ENCODE results near the gene PARD6B. TPM values are rescaled to one million over a fixed set of nuclear protein-coding genes. Genes with fewer than 3 reads are reported as not detected.

PARD6B gene
- total RNA-seq, 1 experiment from 2014 or later, result 41.3 TPM

- H4K20me1 ChIP-seq (ENCODE audit: insufficient read depth), result no peaks in the 10 kb centered on the region
- H3K27ac ChIP-seq (ENCODE audit: low read depth, low read length), result no peak overlapping the region
- no peak overlapping the region for H3K4me2 ChIP-seq (ENCODE audit: low read length)
- CTCF ChIA-PET, result interaction anchor here (1.7 kb wide), 1 partner anchor 22 kb away, joined by 5 read pairs; the partner anchor contains the start of gene BCAS4
- no TSS peak for BruUV-seq (replicated peaks)
- no peak overlapping the region for H2AFZ ChIP-seq (ENCODE audit: low read depth, low read length, poor library complexity, severe bottlenecking)
- intact Hi-C loops (cut with micrococcal nuclease), result no loop called here
- H3K27me3 ChIP-seq (ENCODE audit: insufficient read depth, low read length), result no peaks in the 10 kb centered on the region
- DNase-seq (ENCODE audit: low read depth, low spot score), result no peak
- H3K4me1 ChIP-seq (ENCODE audit: control insufficient read depth in 1 of 2, insufficient read depth in 2 of 2, low read length in 2 of 2), result peaks cover 0 to 19% of the 10 kb centered on the region in 2 experiments; a peak in 1 of 4 replicates
- H3K9ac ChIP-seq (ENCODE audit: low read length), result no peak overlapping the region
- RAD21 ChIA-PET (ENCODE audit: low non-redundant PET in 1 of 2, low total read pairs in 2 of 2, uncharacterized antibody in 2 of 2, unreplicated experiment in 2 of 2), result interaction anchor here in 1 of 2 experiments (0.7 kb wide), 1 partner anchor 22 kb away, joined by 4 read pairs; the partner anchor contains the start of gene BCAS4
- H3K4me3 ChIP-seq (replicated peaks in 1 of 2; ENCODE audit: low read depth in 1 of 2, low read length in 2 of 2), result no peak overlapping the region
- H3K9me3 ChIP-seq (ENCODE audit: control insufficient read depth in 1 of 2, insufficient read depth in 1 of 2, low read depth in 1 of 2, low read length in 2 of 2), result no peaks in the 10 kb centered on the region
- no peaks in the 10 kb centered on the region for H3K9me2 ChIP-seq (ENCODE audit: insufficient read depth)
- no peaks in the 10 kb centered on the region for H3K79me2 ChIP-seq (ENCODE audit: insufficient read depth, low read length)
- POLR2A ChIA-PET, result interaction anchor here (2.1 kb wide), 1 partner anchor 10 kb away, joined by 5 read pairs; no protein-coding TSS in a partner anchor
- ATAC-seq, result no peak
- TF ChIP-seq, protein P1, sequence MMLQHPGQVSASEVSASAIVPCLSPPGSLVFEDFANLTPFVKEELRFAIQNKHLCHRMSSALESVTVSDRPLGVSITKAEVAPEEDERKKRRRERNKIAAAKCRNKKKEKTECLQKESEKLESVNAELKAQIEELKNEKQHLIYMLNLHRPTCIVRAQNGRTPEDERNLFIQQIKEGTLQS (IDR thresholded peaks at IDR 0.05), result no peak
- TF ChIP-seq, protein P2, sequence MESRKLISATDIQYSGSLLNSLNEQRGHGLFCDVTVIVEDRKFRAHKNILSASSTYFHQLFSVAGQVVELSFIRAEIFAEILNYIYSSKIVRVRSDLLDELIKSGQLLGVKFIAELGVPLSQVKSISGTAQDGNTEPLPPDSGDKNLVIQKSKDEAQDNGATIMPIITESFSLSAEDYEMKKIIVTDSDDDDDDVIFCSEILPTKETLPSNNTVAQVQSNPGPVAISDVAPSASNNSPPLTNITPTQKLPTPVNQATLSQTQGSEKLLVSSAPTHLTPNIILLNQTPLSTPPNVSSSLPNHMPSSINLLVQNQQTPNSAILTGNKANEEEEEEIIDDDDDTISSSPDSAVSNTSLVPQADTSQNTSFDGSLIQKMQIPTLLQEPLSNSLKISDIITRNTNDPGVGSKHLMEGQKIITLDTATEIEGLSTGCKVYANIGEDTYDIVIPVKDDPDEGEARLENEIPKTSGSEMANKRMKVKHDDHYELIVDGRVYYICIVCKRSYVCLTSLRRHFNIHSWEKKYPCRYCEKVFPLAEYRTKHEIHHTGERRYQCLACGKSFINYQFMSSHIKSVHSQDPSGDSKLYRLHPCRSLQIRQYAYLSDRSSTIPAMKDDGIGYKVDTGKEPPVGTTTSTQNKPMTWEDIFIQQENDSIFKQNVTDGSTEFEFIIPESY (IDR thresholded peaks at IDR 0.05; ENCODE audit: extremely low read depth, insufficient replicate concordance, low read length), result no peak
- no peaks in the 10 kb centered on the region for H3K36me3 ChIP-seq (ENCODE audit: control insufficient read depth in 1 of 2, insufficient read depth in 2 of 2, low read length in 2 of 2)
Measured at GRCh38 chr20:50772420-50773185, 41.2 kb downstream of the PARD6B start.

DNA sequence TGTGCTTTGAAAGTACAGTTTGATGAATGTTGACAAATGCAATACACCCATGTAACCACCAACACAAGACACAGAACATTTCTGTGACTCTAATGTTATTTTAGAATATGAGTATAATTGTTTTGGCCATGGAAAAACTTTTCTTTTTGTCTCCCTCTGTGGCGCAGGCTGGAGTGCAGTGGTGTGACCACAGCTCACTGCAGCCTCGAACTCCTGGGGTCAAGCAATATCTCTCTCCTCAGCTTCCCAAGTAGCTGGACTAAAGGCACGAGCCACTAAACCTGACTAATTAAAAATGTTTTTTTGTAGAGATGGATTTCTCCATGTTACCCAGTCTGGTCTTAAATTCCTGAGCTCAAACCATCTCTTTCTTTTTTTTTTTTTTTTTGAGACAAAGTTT, 43.1 kb downstream of the PARD6B start:
- ChIA-PET RAD21 (ENCODE audit: low non-redundant PET in 1 of 2, low total read pairs in 2 of 2, uncharacterized antibody in 2 of 2, unreplicated experiment in 2 of 2) (interaction anchor here in 1 of 2 experiments (0.7 kb wide), 1 partner anchor 108 kb away, joined by 3 read pairs; no protein-coding TSS in a partner anchor), POLR2A (interaction anchor here (2.1 kb wide), 1 partner anchor 12 kb away, joined by 5 read pairs; no protein-coding TSS in a partner anchor), CTCF (interaction anchor here (1.0 to 1.7 kb wide), 3 partner anchors 14 to 20 kb away, joined by 3 to 5 read pairs (median 5); partner anchors contain the start of gene BCAS4)
- Histone ChIP-seq H2AFZ (ENCODE audit: low read depth, low read length, poor library complexity, severe bottlenecking) (no peak overlapping the region), H3K27me3 (ENCODE audit: insufficient read depth, low read length) (no peaks in the 10 kb centered on the region), H4K20me1 (ENCODE audit: insufficient read depth) (no peaks in the 10 kb centered on the region), H3K4me2 (ENCODE audit: low read length) (no peak overlapping the region), H3K4me3 (replicated peaks in 1 of 2; ENCODE audit: low read depth in 1 of 2, low read length in 2 of 2) (no peak overlapping the region), H3K9me3 (ENCODE audit: control insufficient read depth in 1 of 2, insufficient read depth in 1 of 2, low read depth in 1 of 2, low read length in 2 of 2) (no peaks in the 10 kb centered on the region), H3K9ac (ENCODE audit: low read length) (no peak overlapping the region), H3K79me2 (ENCODE audit: insufficient read depth, low read length) (no peaks in the 10 kb centered on the region), H3K4me1 (ENCODE audit: control insufficient read depth in 1 of 2, insufficient read depth in 2 of 2, low read length in 2 of 2) (peaks cover 0 to 19% of the 10 kb centered on the region in 2 experiments; a peak in 1 of 4 replicates), H3K9me2 (ENCODE audit: insufficient read depth) (no peaks in the 10 kb centered on the region), H3K27ac (ENCODE audit: low read depth, low read length) (no peak overlapping the region), H3K36me3 (ENCODE audit: control insufficient read depth in 1 of 2, insufficient read depth in 2 of 2, low read length in 2 of 2) (no peaks in the 10 kb centered on the region)
- TF ChIP-seq ZNF274 (IDR thresholded peaks at IDR 0.05; ENCODE audit: low read depth, low read length) (no peak), CBX3 (IDR thresholded peaks at IDR 0.05; ENCODE audit: low read depth) (no peak), EZH2 (IDR thresholded peaks at IDR 0.05) (no peak), FOSL1 (IDR thresholded peaks at IDR 0.05; ENCODE audit: low read depth) (no peak)
- ATAC-seq (no peak), DNase-seq (ENCODE audit: low read depth, low spot score) (no peak)
- BruUV-seq (replicated peaks), result no TSS peak
- intact Hi-C loops (cut with micrococcal nuclease), result no loop called here

All from HCT116 (cell line).